ENCODE data around the gene MMGT1. TPM values are rescaled to one million over a fixed set of nuclear protein-coding genes. Genes with fewer than 3 reads are reported as not detected.

MMGT1 gene
- 10 to 100 TPM; 22.1 TPM for total RNA-seq

DNA sequence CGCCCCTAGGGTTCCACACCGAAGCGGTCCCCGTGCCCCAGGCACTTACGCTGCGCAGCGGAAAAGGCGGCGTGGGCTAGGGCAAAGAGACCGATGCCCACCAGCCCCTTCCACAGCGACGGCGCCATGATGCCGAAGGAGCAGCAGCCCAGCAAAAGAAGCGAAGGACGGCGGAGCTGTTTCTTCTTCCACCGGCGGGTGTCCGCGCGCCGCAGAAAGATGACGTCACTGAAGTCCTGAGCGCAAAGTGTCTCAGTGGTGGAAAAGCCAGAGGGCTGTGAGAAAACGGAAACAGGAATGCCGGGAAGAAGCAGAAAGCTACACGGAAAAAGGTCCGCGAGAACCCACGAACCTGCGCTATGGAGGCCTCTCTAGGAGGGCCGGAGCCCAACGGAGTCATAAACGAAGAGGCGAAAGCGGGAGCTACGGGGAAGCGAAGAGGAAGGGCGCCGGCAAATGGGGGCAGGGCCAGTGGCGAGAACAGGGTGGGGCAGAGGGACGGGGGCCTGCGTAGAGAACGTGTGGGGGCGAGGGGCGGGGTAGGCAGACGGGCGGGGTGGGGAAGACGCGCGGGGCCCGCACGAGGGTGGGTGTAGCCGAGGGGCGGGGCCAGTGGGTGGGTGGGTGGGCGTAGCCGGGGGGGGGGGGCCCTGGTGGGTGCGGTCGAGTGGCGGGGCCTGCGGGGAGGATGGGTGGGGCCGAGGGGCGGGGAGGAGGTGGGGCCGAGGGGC lies at the start of gene MMGT1:
MMGT1 (minus strand) TSS at position 441 of the 731 bp plus-strand sequence; CDS start at position 128, 313 bp downstream.

DNA sequence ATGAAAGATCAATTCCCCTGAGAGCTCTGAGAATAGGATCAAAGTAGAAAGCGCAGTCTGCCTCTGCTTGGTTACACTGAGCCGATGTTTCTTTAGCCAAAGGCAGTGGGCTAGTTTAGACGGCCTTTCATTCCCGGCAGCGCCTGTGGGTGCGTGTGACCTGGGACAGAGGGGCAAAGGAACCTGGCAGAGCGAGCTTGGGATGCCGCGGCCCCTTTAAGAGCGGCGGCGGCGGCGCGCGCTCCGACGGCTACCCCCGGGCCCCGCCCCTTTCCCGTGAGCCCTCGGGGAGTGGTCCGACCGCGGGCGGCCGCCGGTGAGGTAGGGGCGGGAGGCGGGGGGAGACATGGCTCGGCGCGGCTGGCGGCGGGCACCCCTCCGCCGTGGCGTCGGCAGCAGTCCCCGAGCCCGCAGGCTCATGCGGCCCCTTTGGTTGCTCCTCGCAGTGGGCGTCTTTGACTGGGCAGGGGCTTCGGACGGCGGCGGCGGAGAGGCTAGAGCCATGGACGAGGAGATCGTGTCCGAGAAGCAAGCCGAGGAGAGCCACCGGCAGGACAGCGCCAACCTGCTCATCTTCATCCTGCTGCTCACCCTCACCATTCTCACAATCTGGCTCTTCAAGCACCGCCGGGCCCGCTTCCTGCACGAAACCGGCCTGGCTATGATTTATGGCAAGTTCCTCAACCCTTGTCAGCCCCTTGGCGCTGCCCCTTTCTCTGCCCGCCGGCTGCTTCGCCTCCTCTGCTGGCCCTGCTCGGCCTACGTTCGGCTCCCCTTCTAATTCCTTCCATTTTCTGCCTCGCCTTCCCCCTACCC lies 11.6 kb upstream of the MMGT1 start, which contains the start of gene SLC9A6:
SLC9A6 (plus strand) TSS at position 279 of the 816 bp plus-strand sequence; CDS start at position 503, 224 bp downstream.

Other genes with a start within 250 kb of the MMGT1 start
- not detected for gene CT45A3, start 205.8 kb downstream of the MMGT1 start, total RNA-seq
- gene CT45A5, start 188.5 kb downstream of the MMGT1 start, total RNA-seq = not detected
- gene CT45A6, start 171.2 kb downstream of the MMGT1 start, total RNA-seq = not detected
- not detected for gene CT45A2, start 154.0 kb downstream of the MMGT1 start, total RNA-seq
- gene CT45A7, start 136.7 kb downstream of the MMGT1 start, total RNA-seq = not detected
- not detected for gene CT45A8, start 119.5 kb downstream of the MMGT1 start, total RNA-seq
- gene CT45A9, start 102.2 kb downstream of the MMGT1 start, total RNA-seq = not detected
- not detected for gene CT45A10, start 80.5 kb downstream of the MMGT1 start, total RNA-seq
- gene SAGE1, start 80.3 kb downstream of the MMGT1 start, total RNA-seq = not detected
- 10 to 100 TPM; 15.7 to 16.1 TPM for gene SLC9A6, start 11.4 kb upstream of the MMGT1 start, total RNA-seq
- gene FHL1, start 173.5 kb upstream of the MMGT1 start, total RNA-seq = 10 to 100 TPM; 15.3 to 21.5 TPM

Data from activated naive CD4-positive, alpha-beta T cell treated with anti-CD3 and anti-CD28 coated beads, Interleukin-2, amount 10 ng/mL, durations not matched to agents 5 hours and 36 hours (primary cell).